Right atrium auricular region (tissue), 2 donors: Measurements from ENCODE around the gene CENPT. TPM values are rescaled to one million over a fixed set of nuclear protein-coding genes. Genes with fewer than 3 reads are reported as not detected.

Experiments
- DNase-seq: peaks from one replicate; pipeline ENCODE4 v3.0.0-alpha.2; 2019; ENCODE audit warnings: low spot score
- H3K27ac ChIP-seq, 2 donors: fragments of 200-600 bp; sonication (generic); 1 replicate in 1 of 2; 2 replicates in 1 of 2; pipeline ENCODE4 v1.5.1; 2016 to 2019
- H3K27me3 ChIP-seq, 2 donors: fragments of 200-600 bp; sonication (generic); one replicate each; pipeline versions ENCODE4 v1.5.1 to v1.6.0; 2017 to 2019
- H3K36me3 ChIP-seq: fragments of 200-600 bp; sonication (generic); one replicate; pipeline ENCODE4 v1.5.1; 2016
- H3K4me1 ChIP-seq, 2 donors: fragments of 200-600 bp; sonication (generic); one replicate each; pipeline versions ENCODE4 v1.5.1 to v1.6.0; 2017 to 2019
- H3K4me3 ChIP-seq, 2 donors: fragments of 200-600 bp; sonication (generic); 1 replicate in 1 of 2; 2 replicates in 1 of 2; pipeline ENCODE4 v1.5.1; 2017 to 2019; ENCODE audit warnings: mild to moderate bottlenecking in 1 of 2, moderate library complexity in 1 of 2
- H3K9me3 ChIP-seq, 2 donors: fragments of 200-600 bp; sonication (generic); one replicate each; pipeline ENCODE4 v1.5.1; 2019
- total RNA-seq, 2 donors: library from RNA; depleted of rRNA; stranded (reverse); fragments of >200 nt; gene quantifications; one replicate each; pipeline ENCODE4 v1.1.0, GENCODE V29; 2016
- TF ChIP-seq, protein P1 (sequence below), 2 donors: fragments of 200-600 bp; sonication (generic); IDR thresholded peaks; one replicate each; pipeline ENCODE4 v1.5.1; 2019; ENCODE audit warnings: antibody characterized with exemption in 2 of 2

Gene CENPT
- total RNA-seq, 2 donors from 2014 or later: 8.7 to 19.1 TPM

DNA sequence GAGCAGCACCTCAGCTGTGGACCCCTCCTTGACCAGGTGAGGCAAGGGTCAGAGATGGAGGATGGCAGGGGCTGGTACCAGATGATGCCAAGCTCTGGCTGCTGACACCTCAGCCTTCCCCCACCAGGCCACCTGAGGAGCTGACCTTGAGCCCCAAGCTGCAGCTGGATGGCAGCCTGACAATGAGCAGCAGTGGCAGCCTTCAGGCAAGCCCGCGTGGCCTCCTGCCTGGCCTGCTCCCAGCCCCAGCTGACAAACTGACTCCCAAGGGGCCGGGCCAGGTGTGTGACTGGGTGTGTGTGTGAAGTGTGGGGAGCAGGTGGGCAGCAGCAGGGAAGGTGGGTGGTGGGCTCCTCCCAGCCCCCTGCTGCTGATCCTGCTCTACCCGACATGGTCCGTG is 32.4 kb upstream of the CENPT start:
- peaks cover 0 to 39% of the 10 kb centered on the region in 2 donors for H3K4me1 ChIP-seq
- no peaks in the 10 kb centered on the region for H3K9me3 ChIP-seq
- TF ChIP-seq, protein P1, sequence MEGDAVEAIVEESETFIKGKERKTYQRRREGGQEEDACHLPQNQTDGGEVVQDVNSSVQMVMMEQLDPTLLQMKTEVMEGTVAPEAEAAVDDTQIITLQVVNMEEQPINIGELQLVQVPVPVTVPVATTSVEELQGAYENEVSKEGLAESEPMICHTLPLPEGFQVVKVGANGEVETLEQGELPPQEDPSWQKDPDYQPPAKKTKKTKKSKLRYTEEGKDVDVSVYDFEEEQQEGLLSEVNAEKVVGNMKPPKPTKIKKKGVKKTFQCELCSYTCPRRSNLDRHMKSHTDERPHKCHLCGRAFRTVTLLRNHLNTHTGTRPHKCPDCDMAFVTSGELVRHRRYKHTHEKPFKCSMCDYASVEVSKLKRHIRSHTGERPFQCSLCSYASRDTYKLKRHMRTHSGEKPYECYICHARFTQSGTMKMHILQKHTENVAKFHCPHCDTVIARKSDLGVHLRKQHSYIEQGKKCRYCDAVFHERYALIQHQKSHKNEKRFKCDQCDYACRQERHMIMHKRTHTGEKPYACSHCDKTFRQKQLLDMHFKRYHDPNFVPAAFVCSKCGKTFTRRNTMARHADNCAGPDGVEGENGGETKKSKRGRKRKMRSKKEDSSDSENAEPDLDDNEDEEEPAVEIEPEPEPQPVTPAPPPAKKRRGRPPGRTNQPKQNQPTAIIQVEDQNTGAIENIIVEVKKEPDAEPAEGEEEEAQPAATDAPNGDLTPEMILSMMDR (IDR thresholded peaks at IDR 0.05): no peak
- DNase-seq: no peak
- H3K4me3 ChIP-seq: no peak overlapping the region
- H3K36me3 ChIP-seq: peaks cover 84% of the 10 kb centered on the region
- no peaks in the 10 kb centered on the region for H3K27me3 ChIP-seq
- H3K27ac ChIP-seq: no peak overlapping the region

DNA sequence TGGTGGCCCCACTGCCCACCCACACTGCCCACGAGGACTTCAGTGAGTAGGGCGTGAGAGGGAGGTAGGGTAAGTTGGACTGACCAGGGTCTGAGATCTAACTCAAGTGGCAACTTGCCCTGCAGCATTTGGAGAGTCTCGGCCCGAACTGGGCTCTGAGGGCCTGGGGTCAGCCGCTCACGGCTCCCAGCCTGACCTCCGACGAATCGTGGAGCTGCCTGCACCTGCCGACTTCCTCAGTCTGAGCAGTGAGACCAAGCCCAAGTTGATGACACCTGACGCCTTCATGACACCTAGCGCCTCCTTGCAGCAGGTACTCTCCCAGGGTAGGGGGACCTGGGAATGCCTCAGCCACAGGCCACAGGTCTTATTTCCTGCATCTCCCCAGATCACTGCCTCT is 32.0 kb upstream of the CENPT start:
- Histone ChIP-seq H3K27me3 (no peaks in the 10 kb centered on the region), H3K4me3 (no peak overlapping the region), H3K4me1 (peaks cover 0 to 39% of the 10 kb centered on the region in 2 donors), H3K36me3 (peaks cover 84% of the 10 kb centered on the region), H3K9me3 (no peaks in the 10 kb centered on the region), H3K27ac (no peak overlapping the region)
- no peak for DNase-seq
- TF ChIP-seq, protein P1 (IDR thresholded peaks at IDR 0.05): no peak

DNA sequence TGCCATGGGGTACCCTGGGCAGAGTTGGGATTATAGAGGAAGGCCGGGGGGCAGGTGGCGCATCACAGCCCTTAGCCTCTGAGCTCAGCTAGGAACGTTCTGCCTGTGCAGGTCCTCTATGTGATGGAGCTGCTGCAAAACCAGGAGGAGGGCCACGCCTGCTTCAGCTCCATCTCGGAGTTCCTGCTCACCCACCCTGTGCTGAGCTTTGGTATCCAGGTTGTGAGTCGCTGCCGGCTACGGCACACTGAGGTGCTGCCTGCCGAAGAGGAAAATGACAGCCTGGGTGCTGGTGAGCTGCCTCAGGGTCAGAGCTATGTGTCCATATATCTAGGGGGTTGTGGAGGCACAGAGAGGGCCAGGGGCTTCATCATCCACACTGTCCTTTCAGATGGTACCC is 31.4 kb upstream of the CENPT start:
- Histone ChIP-seq H3K4me1 (peaks cover 0 to 39% of the 10 kb centered on the region in 2 donors), H3K27ac (no peak overlapping the region), H3K9me3 (no peaks in the 10 kb centered on the region), H3K27me3 (no peaks in the 10 kb centered on the region), H3K4me3 (no peak overlapping the region), H3K36me3 (peaks cover 80% of the 10 kb centered on the region)
- no peak for DNase-seq
- TF ChIP-seq, protein P1 (IDR thresholded peaks at IDR 0.05): no peak

DNA sequence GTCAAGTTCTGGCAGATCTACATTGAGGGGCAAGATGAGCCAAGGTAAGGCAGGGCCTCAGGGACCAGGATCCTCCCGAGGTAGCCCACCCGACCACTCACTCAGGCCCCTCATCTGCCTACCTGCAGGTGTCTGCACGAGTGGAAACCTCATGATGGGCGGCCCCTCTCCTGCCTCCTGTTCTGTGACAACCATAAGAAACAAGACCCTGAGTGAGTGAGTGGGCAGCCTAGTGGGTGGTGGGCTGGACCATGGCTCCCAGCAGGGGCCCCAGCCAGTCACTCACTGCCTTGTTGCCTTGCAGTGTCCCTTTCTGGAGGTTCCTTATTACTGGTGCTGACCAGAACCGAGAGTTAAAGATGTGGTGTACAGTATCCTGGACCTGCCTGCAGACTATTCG is 30.7 kb upstream of the CENPT start:
- DNase-seq: no peak
- H3K27ac ChIP-seq: no peak overlapping the region
- no peaks in the 10 kb centered on the region for H3K27me3 ChIP-seq
- peaks cover 74% of the 10 kb centered on the region for H3K36me3 ChIP-seq
- TF ChIP-seq, protein P1 (IDR thresholded peaks at IDR 0.05): no peak
- no peaks in the 10 kb centered on the region for H3K9me3 ChIP-seq
- peaks cover 0 to 38% of the 10 kb centered on the region in 2 donors for H3K4me1 ChIP-seq
- H3K4me3 ChIP-seq: no peak overlapping the region

GRCh38 chr16:67877064-67877463 is 29.6 kb upstream of the CENPT start:
- H3K4me1 ChIP-seq: peaks cover 0 to 33% of the 10 kb centered on the region in 2 donors
- TF ChIP-seq, protein P1 (IDR thresholded peaks at IDR 0.05): no peak

DNA sequence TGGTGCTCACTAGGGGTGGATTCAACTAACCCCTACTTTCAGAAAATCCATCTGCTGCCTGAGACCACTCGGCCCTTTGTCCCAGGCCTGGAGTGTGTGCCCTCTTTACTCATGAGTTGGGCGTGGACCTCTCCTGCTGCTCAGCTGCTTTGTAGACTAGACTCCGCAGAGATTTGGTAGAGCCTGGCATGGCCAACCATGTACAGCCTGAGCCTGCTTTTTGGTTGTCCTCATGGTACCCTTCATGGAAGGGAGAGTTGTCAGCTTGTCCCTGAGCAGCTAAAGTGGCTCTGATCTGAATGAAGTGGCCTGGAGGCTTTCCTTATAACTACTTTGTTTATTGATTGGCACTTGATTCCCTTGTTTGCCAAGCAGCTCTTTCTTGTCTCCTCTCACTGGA is 26.9 kb upstream of the CENPT start:
- DNase-seq: no peak
- H3K36me3 ChIP-seq: peaks cover 61% of the 10 kb centered on the region
- H3K4me1 ChIP-seq: peaks cover 0 to 28% of the 10 kb centered on the region in 2 donors
- H3K9me3 ChIP-seq: no peaks in the 10 kb centered on the region
- no peak overlapping the region for H3K27ac ChIP-seq
- TF ChIP-seq, protein P1 (IDR thresholded peaks at IDR 0.05): no peak
- no peak overlapping the region for H3K4me3 ChIP-seq
- H3K27me3 ChIP-seq: no peaks in the 10 kb centered on the region

More at GRCh38 chr16:67877064-67877463, 29.6 kb upstream of the CENPT start:
- Histone ChIP-seq H3K4me3 (no peak overlapping the region), H3K9me3 (no peaks in the 10 kb centered on the region), H3K36me3 (peaks cover 62% of the 10 kb centered on the region), H3K27me3 (no peaks in the 10 kb centered on the region), H3K27ac (no peak overlapping the region)
- DNase-seq: no peak
